ENCODE results near the gene COLEC12. TPM values are rescaled to one million over a fixed set of nuclear protein-coding genes. Genes with fewer than 3 reads are reported as not detected.

The COLEC12 gene
- total RNA-seq, 1 experiment from 2014 or later: 8.9 TPM

DNA sequence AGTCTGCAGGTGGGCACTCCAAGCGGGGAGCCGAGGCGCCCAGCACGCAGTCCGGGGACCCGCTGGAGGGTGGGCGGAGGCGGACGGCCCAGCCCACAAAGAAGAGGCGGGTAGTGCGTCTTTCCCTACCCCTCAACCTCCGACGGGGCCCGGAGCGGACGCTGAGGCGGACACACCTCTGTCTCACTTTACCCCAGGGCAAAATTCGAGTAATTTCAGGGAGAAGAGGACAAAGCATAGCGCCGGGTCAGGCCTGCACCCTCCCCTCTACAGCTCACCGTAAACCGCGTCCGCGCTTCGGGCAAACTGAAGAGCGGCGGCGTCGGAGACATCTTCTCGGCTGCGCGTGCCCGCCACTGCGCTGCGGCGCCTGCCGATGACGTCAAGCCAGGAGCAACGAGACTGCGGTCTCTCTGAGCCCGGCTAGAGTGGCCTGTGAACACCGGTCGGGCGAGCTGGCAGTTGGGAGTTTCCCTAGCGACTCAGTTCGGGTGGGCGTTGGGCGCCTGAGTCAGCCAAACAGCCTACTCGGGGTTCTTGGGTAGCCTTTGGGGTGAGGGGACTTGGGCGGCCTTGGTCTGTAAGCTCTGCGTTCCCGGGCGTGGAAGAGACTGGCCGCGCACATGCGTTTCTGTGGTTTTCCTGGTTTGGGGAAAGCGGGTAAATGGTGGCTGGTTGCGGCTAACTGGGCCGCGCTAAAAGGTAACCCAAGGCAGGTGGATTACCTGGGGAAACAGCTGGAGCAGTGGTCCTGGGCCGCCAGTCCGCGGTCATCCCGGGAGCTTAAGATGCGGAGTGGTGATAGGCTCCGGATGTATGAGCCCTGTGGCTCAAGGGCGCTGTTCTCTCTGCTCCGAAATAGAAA lies 232.6 kb downstream of the COLEC12 start, which contains the start of gene THOC1:
TSS of gene THOC1 (minus strand) at position 360 of the 865 bp plus-strand sequence. CDS start at position 332, 28 bp downstream.
- DNase-seq: peak; percentile 91
- peaks cover 2% of the 10 kb centered on the region for H3K36me3 ChIP-seq (replicated peaks; ENCODE audit: control insufficient read depth, insufficient read depth, low read length)
- peak within 1 kb of the TSS; percentile 87 for H3K4me3 ChIP-seq (ENCODE audit: insufficient read depth, low read depth, low read length)
- H3K27me3 ChIP-seq (ENCODE audit: control insufficient read depth, insufficient read depth, low read length): no peaks in the 10 kb centered on the region

GRCh38 chr18:267380-267687 lies 233.2 kb downstream of the COLEC12 start:
- Histone ChIP-seq H3K4me3 (ENCODE audit: insufficient read depth, low read depth, low read length) (peak overlapping the region; percentile 87), H3K36me3 (replicated peaks; ENCODE audit: control insufficient read depth, insufficient read depth, low read length) (peaks cover 2% of the 10 kb centered on the region; the same call in 1 of the 2 replicates), H3K27me3 (ENCODE audit: control insufficient read depth, insufficient read depth, low read length) (no peaks in the 10 kb centered on the region)
- no peak for DNase-seq

Other genes starting within 250 kb of the COLEC12 start
- gene THOC1, start 232.7 kb downstream of the COLEC12 start, total RNA-seq (2014; rRNA removed; shearing (Covaris generic)): 53.6 and 76.6 TPM in 2 replicates
- gene CETN1, start 79.7 kb upstream of the COLEC12 start, total RNA-seq (2014; rRNA removed; shearing (Covaris generic)): not detected in 2 replicates
- 0.44 TPM in 1 of 2 replicates, not detected in the other for gene CLUL1, start 96.3 kb upstream of the COLEC12 start, total RNA-seq (2014; rRNA removed; shearing (Covaris generic))
- gene TYMS, start 157.0 kb upstream of the COLEC12 start, total RNA-seq (2014; rRNA removed; shearing (Covaris generic)): 30.2 and 44.8 TPM in 2 replicates
- gene ENOSF1, start 211.9 kb upstream of the COLEC12 start, total RNA-seq (2014; rRNA removed; shearing (Covaris generic)): 15.4 and 20.6 TPM in 2 replicates